ENCODE results near the gene PPEF2.

GRCh38 chr4:75891611-75892010 is 10.6 kb downstream of the PPEF2 start:
- TF ChIP-seq TAF1 (IDR thresholded peaks at IDR 0.05; ENCODE audit: low read depth, low read length) (no peak), POLR2A (IDR thresholded peaks at IDR 0.05; ENCODE audit: low read depth, low read length) (no peak), POLR2AphosphoS5 (IDR thresholded peaks at IDR 0.05; ENCODE audit: low read depth, low read length) (no peak), PAX5 (IDR thresholded peaks at IDR 0.05; ENCODE audit: insufficient read depth, low read length, severe bottlenecking) (no peak), POU2F2 (IDR thresholded peaks at IDR 0.05; ENCODE audit: low read depth, low read length) (no peak)
